GM18517 (cell line): ENCODE results near the gene SCYGR6.

Source experiments
- ATAC-seq: cut with Tn5 transposase; IDR thresholded peaks from one replicate; pipeline ENCODE4 v1.9.1; 2021; ENCODE audit warnings: mild to moderate bottlenecking, moderate library complexity; ENCODE audit not compliant: unreplicated experiment

SCYGR6 gene

GRCh38 chr2:227716501-227716900 lies 8.1 kb downstream of the SCYGR6 start:
- no peak for ATAC-seq

DNA sequence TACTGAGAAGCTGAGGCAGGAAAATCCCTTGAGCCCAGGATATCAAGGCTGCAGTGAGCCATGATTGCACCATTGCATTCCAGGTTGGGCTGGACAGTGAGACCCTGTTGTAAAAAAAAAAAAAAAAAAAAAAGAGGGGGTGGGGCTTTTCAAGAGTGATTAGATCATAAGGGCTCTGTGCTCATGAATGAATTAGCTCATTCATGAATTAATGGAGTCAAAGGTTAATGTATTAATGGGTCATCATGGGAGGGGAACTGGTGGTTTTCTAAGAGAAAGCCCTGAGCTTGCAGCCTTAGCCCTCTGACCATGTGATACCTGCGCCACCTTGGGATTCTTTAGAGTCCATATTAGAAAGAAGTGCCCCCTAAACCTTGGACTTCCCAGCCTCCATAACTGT lies 11.3 kb downstream of the SCYGR6 start:
- ATAC-seq: no peak

DNA sequence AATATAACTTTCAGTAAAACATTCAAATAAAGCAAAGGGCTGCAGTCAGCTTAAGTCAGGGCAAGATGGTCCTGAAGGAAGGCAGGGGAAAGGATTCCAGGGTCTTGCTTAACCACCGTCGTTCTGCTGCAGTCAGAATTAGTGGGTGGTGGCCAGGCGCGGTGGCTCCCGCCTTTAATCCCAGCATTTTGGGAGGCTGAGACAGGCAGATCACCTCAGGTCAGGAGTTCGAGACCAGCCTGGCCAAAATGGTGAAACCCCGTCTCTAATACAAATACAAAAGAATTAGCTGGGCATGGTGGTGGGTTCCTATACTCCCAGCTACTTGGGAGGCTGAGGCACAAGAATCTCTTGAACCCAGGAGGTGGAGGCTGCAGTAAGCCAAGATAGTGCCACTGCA lies 13.6 kb downstream of the SCYGR6 start:
- ATAC-seq: no peak

GRCh38 chr2:227707390-227707789 lies 17.2 kb downstream of the SCYGR6 start:
- no peak for ATAC-seq

DNA sequence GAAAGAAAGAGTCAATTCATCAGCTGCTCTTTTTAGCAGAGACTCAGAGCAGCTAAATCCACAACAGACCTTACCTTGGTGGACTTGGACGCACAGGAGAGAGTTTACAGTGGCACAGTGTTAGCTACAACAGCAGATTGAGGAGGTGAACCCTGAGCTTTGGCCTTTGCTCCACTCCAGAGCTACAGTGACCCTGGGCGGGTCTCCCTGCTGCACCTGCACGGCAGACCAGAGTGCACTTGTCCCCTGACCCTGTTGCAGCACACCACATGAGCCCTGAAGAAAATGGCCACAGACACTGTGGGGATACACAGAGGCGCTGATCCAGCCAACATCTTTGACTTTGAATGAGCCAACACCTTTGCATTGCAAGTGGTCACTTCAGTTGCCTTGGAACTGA lies 17.7 kb downstream of the SCYGR6 start:
- no peak for ATAC-seq

DNA sequence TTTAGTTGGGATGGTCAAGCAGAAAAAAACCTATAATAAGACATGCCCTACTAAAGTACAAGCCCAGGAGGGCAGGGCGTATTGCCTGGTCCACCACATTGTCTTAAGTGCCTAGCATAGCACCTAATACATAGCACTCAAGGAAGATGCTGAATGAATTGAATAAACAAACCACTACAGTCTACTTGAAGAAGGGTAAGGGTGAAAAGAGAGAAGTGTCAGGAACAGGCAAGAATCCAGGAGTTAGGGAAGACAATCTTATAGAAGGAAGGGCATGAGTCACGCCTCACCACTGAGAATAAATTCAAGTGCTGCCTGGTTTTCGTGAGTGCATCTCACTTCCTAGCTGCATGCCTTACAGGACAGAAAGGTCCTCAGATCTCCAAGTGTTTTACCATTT lies 20.6 kb downstream of the SCYGR6 start:
- no peak for ATAC-seq

GRCh38 chr2:227703280-227703732 lies 21.3 kb downstream of the SCYGR6 start:
- no peak for ATAC-seq

- no peak for ATAC-seq
These were observed 23.0 kb downstream of the SCYGR6 start for GRCh38 chr2:227701556-227701955.

- ATAC-seq: no peak
These were observed 27.4 kb downstream of the SCYGR6 start for GRCh38 chr2:227696990-227697679.

- ATAC-seq: no peak
These were observed 37.4 kb downstream of the SCYGR6 start for GRCh38 chr2:227687189-227687588.

DNA sequence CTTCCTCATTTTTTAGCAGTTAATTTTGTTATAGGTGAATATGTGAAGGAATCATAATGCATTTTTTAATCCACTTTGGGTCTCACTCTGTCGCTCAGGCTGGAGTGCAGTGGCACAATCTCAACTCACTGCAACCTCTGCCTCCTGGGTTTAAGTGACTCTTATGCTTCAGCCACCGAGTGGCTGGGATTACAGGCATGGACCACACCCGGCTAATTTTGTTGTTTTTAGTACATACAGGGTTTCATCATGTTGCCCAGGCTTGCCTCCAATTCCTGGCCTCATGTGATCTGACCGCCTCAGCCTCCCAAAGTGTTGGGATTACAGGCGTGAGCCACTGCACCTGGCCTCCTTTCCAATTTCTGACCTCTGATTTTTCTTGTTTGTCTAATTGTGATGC lies 40.3 kb downstream of the SCYGR6 start:
- ATAC-seq: no peak

- no peak for ATAC-seq
These were observed 46.6 kb downstream of the SCYGR6 start for GRCh38 chr2:227677928-227678327.

DNA sequence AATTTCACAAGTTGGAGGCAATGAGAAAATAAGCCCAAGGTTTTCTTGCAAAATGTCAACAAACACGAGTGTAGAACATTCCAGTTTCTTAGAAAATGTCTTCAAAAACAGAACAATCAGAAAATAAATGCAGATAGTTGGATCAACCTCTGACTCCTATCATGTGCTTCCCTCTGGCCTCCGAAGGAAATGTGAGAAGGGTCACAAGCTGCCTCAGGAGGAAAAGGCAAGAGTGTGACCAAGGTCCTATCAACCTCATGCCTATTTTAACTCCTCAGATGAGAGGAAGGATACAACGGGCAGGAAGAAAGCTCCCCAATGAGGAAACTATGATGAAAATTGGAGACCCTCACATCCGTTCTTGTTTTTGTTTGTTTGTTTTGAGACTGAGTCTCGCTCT lies 50.1 kb downstream of the SCYGR6 start:
- ATAC-seq: no peak
